GM12892 (cell line): ENCODE measurements around the gene DST.

Source experiments
- POLR2A ChIP-seq: IDR thresholded peaks from 2 replicates; pipeline ENCODE4 v1.6.1; 2011; ENCODE audit warnings: low read depth, low read length, control low read depth
- TAF1 ChIP-seq: IDR thresholded peaks from 2 replicates; pipeline ENCODE4 v1.6.1; 2011; ENCODE audit warnings: low read depth, mild to moderate bottlenecking, control low read depth, low read length, borderline replicate concordance

- TF ChIP-seq POLR2A (no peak), TAF1 (no peak)
Observed at GRCh38 chr6:56572788-56573471, 69.8 kb downstream of the DST start.
